HUES64 (cell line): ENCODE data around the gene ZNF560.

Experiments
- H3K27ac ChIP-seq: 2 replicates; pipeline ENCODE4 v1.7.0; 2013; ENCODE audit warnings: low read depth, low read length, inconsistent platforms
- H3K27me3 ChIP-seq: 2 replicates; pipeline ENCODE4 v1.6.1; 2013; ENCODE audit warnings: mild to moderate bottlenecking, low read length; ENCODE audit not compliant: insufficient read depth
- H3K36me3 ChIP-seq: 2 replicates; pipeline ENCODE4 v1.6.1; 2013; ENCODE audit warnings: mild to moderate bottlenecking, low read length; ENCODE audit not compliant: insufficient read depth
- H3K4me1 ChIP-seq: 2 replicates; pipeline ENCODE4 v1.6.1; 2013; ENCODE audit warnings: mild to moderate bottlenecking, low read length, moderate library complexity; ENCODE audit not compliant: insufficient read depth
- H3K4me3 ChIP-seq: 2 replicates; pipeline ENCODE4 v1.5.1; 2013; ENCODE audit warnings: mild to moderate bottlenecking, low read length, moderate library complexity
- H3K9ac ChIP-seq: 2 replicates; pipeline ENCODE4 v1.6.1; 2013; ENCODE audit warnings: mild to moderate bottlenecking, low read depth, low read length
- H3K9me3 ChIP-seq: 2 replicates; pipeline ENCODE4 v1.6.1; 2013; ENCODE audit warnings: low read depth, low read length; ENCODE audit not compliant: insufficient read depth
- whole genome bisulfite sequencing: fragments of 150-250, 120-280 bp; methylation state at CpG from one replicate; pipeline ENCODE4 v1.1.7; 2013; ENCODE audit warnings: missing lambda C conversion rate; 5-methylcytosine and 5-hydroxymethylcytosine counted together

ZNF560 gene

GRCh38 chr19:9435279-9436268 lies 62.8 kb downstream of the ZNF560 start, which contains the start of gene ZNF266:
Gene ZNF266 (minus strand): TSS chr19:9435573. CDS start chr19:9420089, 15,484 bp downstream.
- Histone ChIP-seq H3K4me3 (peak within 1 kb of the TSS; percentile 91), H3K9me3 (peaks cover 19% of the 10 kb centered on the region), H3K9ac (peak within 1 kb of the TSS; percentile 89), H3K27me3 (no peaks in the 10 kb centered on the region), H3K36me3 (peaks cover 21% of the 10 kb centered on the region), H3K27ac (peak within 1 kb of the TSS; percentile 85), H3K4me1 (no peaks in the 10 kb centered on the region; the same call in 1 of the 2 replicates)
- 20% methylated on average over 55 of the region's 56 CpGs for WGBS

GRCh38 chr19:9431475-9431874 lies 66.9 kb downstream of the ZNF560 start:
- peaks cover 33% of the 10 kb centered on the region for H3K36me3 ChIP-seq
- no peaks in the 10 kb centered on the region; the same call in 1 of the 2 replicates for H3K4me1 ChIP-seq
- H3K27me3 ChIP-seq, result no peaks in the 10 kb centered on the region
- H3K9me3 ChIP-seq, result no peaks in the 10 kb centered on the region
- H3K9ac ChIP-seq, result no peak overlapping the region
- WGBS, result 85% methylated on average over 7 of the region's 7 CpGs
- H3K4me3 ChIP-seq, result no peak overlapping the region
- no peak overlapping the region for H3K27ac ChIP-seq

GRCh38 chr19:9430444-9430843 lies 68.0 kb downstream of the ZNF560 start:
- WGBS, result 89% methylated on average over 1 of the region's 1 CpG
- H3K27ac ChIP-seq, result no peak overlapping the region
- no peak overlapping the region for H3K9ac ChIP-seq
- H3K9me3 ChIP-seq, result no peaks in the 10 kb centered on the region
- no peaks in the 10 kb centered on the region; the same call in 1 of the 2 replicates for H3K4me1 ChIP-seq
- H3K27me3 ChIP-seq, result no peaks in the 10 kb centered on the region
- H3K36me3 ChIP-seq, result peaks cover 42% of the 10 kb centered on the region
- no peak overlapping the region for H3K4me3 ChIP-seq

DNA sequence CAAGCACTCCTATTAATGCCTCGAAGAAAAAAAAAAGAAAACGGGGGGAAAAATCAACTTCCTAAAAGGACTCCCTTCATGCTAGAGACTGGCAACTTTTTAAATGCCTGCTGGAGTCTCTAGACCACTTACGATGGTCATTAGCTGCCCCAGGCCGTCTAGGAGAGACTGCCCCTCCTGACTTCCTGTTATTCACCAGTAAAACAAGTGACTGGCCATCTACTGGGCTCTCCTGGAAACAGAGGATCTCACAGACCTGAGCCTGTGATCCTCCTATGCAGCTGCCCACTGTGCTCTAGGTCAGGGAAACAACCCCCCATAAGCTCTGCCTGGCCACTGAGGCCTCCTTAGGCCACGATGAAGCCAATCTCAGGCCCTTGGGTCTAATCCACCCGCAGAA lies 70.5 kb downstream of the ZNF560 start:
- H3K9me3 ChIP-seq, result no peaks in the 10 kb centered on the region
- no peak overlapping the region for H3K4me3 ChIP-seq
- no peak overlapping the region for H3K27ac ChIP-seq
- H3K36me3 ChIP-seq, result peaks cover 55% of the 10 kb centered on the region
- no peak overlapping the region for H3K9ac ChIP-seq
- no peaks in the 10 kb centered on the region for H3K4me1 ChIP-seq
- H3K27me3 ChIP-seq, result no peaks in the 10 kb centered on the region
- 79% methylated on average over 6 of the region's 6 CpGs for WGBS
